GM12873 (cell line): ENCODE results near the gene ZNF672.

Source experiments
- CTCF ChIP-seq: IDR thresholded peaks from 2 replicates; pipeline ENCODE4 v1.5.1; 2012; ENCODE audit warnings: low read depth, mild to moderate bottlenecking, moderate library complexity, low read length, control low read depth; ENCODE audit not compliant: insufficient read depth; ENCODE audit errors: missing control alignments

ZNF672 gene

GRCh38 chr1:248861616-248862015 lies 23.6 kb downstream of the ZNF672 start:
- TF ChIP-seq CTCF: no peak

GRCh38 chr1:248862695-248862997 lies 24.6 kb downstream of the ZNF672 start:
- TF ChIP-seq CTCF: no peak

- TF ChIP-seq CTCF: no peak
Observed at GRCh38 chr1:248862998-248863881, 25.2 kb downstream of the ZNF672 start.

GRCh38 chr1:248871837-248872401 lies 33.9 kb downstream of the ZNF672 start:
- no peak for TF ChIP-seq CTCF

GRCh38 chr1:248872752-248873408 lies 34.9 kb downstream of the ZNF672 start:
- TF ChIP-seq CTCF: no peak

- no peak for TF ChIP-seq CTCF
Observed at GRCh38 chr1:248873409-248873992, 35.5 kb downstream of the ZNF672 start.

- TF ChIP-seq CTCF: no peak
Observed at GRCh38 chr1:248873993-248874533, 36.0 kb downstream of the ZNF672 start.
